HUDEP-2 (cell line): ENCODE data around the gene PLSCR4.

Experiments
- DNase-seq, 76 experiments: peaks; one replicate each; lab custom pipeline; 2025; ENCODE audit not compliant: unreplicated experiment in 76 of 76; lab: John Stamatoyannopoulos, UW

PLSCR4 gene

DNA sequence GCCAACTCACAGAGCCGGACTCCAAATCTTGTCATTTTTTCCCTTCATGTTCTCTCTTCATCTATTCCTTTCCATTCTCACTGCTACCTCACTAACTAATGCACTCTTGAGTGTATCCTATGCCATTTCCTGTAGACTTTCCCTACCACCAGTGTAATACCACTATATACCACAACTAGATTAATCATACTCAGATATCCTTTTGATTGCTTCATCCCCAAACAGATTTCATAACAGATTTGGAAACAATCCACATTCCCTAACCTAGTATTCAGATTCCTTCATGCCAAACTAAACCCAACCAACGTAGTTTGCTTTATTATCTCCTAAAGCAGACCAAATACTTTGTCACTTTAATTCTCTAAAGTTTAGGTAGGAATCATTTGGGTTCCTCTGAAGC lies 87.3 kb downstream of the PLSCR4 start:
- DNase-seq, result no peak

DNA sequence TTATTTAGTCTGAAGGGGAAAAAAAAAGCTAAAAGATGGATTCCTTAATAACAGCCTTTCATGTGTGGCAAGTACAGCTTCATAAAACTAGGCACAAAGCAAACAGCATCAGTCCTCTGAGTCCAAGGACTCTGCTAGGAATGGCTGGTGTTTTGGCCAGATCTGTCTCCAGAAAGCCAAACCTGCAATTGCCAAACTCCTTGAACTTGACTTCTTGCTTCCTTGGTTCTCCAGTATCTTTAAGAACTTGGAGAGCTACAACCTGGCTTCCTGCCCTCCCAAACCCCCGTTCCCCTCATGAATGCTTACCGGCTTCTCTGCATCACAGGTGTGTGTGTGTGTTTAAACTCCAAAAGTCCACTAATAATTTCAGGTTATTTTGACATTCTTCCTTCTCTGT lies 88.3 kb downstream of the PLSCR4 start:
- no peak for DNase-seq

DNA sequence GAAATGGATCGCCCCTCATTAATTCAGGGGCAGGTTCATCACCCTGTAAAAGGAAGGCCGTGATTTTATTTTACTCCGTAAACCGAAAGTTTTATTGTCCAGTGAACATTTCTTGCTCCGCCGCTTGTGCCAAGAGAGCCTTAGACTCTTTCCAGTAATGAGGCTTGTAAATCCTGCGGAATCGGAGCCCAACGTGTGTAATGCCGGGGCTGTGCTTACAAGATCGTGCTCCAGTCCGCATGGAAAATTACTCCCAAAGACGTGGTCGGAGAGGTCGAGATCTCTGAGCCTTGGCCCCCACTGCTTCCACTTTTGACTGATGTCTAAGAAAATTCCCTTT lies 89.3 kb downstream of the PLSCR4 start:
- DNase-seq, result no peak

DNA sequence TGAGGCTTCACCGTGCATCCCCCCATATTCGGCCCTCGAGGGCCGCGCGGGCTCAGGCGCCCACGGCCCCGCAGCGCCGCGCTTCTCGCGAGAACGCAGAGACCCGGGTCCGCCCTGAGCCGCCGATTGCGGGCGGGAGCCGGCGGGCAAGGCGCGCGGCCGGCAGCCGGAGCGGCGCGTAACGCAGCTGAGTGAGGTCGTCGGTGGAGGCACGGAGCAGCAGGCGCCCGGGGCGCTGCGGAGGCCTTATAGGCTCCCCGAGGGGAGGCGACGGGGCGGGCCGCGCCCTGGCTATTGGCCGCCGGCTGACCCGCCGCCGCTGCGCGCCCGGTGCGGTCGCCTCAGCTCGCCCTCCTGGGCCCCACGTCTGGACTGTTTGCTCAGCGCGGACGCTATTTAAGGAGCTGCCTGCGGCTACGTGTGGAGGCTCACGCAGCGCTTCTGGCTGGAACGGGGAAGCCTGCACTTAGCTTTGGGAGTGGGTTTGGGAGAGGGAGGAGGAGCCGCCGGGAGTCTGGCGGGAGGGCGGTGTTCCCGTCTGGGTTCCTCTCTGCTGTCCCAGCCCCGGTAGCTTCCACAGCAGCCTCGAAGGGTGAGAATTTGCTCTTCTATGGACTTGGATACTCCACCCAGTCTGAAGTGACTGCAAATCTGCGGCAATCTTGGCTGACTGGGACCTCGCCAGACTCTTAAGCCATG lies 89.8 kb downstream of the PLSCR4 start, which contains the start of gene PLOD2:
TSS of gene PLOD2 (minus strand) at position 221 of the 699 bp plus-strand sequence. CDS start at position 26, 195 bp downstream.
- peak in 5 of 76 experiments; percentile 2 to 21 (median 8) for DNase-seq

DNA sequence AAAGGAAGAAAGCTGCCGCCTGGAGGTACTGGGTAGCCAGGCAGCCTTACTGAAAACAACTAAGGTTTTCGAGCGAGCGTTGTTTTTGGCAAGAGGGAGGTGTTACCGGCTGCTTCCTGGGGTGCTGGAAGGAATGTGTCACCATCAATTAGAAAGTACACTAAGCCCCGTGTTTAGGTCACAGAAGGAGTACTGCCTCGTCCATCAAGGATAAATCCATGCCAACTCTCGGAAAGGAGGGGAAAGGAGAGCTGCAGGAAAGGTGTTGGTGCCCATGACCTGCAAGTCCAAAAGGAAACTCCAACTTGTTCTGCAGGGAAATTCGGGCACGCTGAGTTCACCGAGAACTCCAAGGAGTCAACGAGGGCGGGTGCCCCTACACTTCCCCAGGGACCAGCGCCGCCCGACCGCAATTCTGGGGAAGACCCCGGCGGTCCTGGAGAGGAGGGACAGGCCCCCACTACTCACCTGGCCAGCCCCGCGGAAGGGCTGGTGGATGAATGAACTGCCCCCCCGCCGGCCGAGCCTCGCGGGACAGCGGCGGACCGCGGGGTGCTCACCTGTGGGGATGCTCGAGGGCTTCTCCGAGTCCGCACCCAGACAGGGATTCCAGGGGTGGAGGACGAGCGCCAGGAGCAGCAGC lies 90.5 kb downstream of the PLSCR4 start:
- DNase-seq, result no peak

DNA sequence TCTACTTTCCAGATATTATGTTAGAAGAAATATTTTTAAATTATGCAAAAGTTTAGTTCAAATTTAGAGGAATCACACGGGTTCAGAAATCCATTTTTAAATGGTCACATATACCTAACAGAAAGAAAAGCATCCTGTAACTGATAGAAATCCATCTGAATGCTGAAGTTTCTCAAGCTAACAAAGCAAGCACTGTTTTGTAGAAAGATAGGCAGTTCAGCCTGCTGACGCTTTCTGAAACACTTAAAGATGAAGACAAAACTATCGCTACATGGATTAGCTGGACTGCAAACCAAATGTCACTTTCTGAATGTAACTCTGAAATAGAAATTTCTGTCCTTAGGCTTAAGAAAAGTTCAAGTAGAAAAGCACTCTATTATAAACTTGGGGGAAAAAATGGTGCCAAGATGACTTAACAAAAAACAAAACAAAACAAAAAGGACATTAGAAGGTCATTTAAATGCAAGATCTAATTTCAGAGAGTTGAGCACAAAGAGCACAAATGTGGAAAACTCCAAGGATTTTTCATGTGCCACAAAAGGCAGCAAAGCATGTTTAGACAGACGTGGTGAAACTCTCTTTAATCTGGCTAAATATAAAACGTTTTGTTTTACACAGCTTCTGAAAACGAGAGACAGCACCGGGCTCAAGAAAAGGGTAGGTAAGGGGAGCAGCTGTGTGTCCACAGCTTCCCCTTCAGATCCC lies 91.1 kb downstream of the PLSCR4 start:
- no peak for DNase-seq

DNA sequence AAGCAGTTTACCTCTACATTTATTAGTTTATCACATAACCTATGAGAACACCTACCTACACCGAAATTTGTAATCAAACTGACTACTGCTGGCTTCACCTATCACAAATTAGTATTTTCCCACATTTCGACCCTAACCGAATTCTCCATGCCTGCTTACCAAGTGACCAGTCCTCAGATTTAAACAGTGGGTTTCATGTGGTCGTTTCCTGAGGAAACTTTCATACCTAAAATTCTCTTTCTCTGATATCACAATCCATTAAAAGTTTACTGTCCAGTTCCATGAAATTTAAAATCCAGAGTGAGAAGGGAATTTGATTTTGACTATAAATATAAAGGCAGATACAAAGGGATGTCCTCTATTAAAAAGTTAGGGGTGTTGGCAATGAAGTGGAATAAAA lies 91.9 kb downstream of the PLSCR4 start:
- DNase-seq, result no peak

DNA sequence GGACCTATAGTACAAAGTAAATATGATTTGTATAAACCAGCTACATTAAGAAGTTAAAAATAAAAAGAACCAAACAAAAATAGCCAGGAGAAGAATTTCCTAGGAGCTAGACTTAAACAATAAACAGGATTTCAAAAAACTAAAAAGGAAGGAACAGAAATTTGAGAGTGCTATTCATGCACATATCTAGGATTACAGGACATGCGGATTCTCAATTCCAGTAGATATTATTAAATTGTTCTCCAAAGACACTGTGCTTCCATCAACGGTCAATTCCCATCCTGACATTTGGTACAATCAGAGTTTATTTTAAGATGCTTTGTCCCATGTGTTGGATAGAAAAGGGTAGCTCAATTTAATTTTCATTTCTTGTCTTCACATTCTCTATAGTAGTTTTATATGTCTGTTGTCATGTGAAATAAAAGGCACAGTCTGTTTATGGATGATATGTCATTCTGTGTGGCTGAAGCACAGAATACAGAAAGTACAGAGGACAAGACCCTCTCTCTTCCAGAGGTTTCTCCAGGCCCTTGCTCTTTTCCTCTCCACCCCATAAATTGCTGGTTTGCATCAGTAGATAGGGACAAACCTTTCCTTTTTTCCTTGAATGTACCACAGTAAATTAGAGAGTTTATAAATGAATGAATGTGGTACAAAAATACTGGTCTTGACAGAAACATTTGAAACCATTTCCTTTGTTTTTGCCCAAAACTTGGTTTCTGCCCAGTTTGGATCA lies 93.4 kb downstream of the PLSCR4 start:
- no peak for DNase-seq

DNA sequence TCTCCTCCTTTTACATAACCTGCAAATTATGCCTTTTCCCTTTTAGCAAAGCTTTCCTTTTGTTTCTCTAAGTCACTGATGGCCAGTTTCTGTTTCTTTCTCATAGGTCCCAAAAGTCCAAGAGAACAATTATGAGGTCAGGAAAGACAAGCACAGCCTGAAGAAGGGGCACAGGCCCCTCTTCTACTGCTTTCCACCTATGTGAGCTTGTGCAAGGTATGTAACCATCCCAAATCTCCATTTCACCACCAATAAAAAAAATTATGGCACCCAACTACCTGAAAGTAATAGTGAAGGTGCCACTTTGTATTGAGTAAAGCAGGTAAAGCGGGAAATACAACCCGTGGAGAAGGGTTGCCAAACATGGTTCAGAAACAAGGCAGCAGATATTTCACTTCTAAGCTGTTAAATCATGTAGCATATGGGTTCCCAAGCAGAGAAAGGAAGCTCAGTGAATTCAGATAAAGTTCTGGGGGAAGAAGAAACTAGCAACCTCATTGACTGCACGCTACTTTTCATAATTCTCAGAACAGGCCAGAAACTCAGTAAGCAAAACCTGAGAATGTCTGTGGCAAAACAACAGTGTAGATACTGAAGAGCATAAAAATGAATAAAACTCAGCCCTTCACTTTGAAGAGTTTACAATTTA lies 94.1 kb downstream of the PLSCR4 start:
- DNase-seq, result no peak

DNA sequence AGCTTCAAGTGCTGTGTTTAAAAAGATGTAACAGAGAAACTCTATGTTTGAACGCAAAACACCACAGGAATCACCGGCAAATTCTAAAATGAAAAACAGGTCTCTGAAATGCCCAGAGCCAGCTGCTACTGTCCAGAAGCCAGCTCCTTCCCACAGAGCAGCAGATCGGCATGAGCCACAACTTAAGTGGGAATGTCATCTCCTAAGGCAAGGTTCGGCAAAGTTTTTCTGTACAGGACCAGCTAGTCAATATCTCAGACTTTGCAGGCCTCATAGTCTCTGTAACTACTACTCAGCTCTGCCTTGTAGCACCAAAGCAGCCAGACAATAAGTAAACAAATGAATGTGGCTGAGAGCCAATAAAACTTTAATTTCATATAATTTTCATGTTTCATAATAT lies 94.8 kb downstream of the PLSCR4 start:
- no peak for DNase-seq

DNA sequence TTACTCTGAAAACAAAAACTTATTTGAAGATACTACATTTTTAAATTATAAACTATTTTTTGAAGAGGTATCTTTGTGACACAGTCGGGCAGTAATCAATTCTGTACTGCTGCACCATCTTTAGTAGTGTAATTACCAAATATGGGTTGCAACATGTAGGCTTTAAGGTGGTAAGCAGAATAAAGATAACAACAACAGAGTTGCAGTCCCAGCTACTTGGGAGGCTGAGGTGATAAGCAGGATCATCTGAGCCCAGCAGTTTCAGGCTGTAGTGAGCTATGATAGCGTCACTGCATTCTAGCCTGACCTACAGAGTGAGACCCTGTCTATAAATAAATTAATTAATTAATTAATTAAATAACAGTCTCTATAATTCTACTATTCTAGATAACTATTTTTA lies 95.9 kb downstream of the PLSCR4 start:
- DNase-seq, result no peak

DNA sequence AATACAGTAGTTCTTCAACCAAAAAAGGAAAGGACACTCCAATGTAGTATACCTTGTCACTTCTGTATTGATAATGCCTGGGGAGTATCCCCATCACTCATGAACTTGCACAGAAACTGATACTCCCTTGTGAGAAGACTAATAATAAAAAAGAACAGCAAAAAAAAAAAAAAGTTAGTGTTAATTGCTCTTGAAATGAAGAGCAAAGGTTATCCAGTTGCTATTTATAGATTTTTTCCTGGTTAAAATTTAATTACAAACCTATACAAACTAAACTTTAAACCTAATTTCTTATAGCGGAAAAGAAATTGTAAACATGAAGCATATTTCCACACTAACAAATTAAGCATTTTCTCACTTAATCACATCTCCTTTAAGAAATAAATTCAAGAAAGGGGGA lies 96.6 kb downstream of the PLSCR4 start:
- no peak for DNase-seq

DNA sequence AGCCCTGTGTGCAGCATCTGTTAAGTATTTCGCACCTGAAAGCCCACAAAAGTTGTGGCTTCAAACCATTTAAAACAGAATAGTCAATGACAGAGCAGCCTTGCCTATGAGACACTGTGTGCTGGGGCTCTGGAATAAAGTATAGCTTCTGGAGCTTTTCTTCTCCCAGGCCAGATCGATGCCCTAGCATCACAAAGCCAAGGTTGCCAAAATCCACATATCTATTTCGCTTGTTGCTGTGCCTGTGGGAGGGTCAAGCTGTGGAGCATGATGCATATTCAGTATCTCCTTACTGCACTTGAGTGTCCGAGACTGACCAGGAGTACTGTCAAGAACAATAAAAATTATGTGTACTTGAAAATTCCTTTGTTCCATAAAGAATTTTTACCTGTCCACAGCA lies 97.5 kb downstream of the PLSCR4 start:
- DNase-seq, result no peak

DNA sequence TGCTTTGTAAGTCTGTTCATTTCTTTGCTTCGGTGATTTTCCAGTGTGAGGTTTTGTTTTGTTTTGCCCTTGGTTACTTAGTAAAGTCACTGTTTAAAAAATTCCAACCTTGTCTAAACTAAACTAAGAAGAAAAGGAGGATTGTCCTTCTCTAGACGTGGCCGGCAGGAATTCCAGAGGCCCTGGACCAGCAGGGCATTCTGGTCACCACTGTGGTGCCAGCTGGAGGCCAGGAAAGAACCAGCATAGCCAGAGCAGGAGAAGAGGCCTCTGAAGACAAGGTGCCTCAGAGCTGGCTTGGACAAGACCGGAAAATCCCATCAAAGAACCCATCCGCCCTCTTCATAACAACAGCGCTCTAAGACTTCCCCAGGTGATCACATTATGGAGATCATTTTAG lies 98.1 kb downstream of the PLSCR4 start:
- DNase-seq, result no peak

DNA sequence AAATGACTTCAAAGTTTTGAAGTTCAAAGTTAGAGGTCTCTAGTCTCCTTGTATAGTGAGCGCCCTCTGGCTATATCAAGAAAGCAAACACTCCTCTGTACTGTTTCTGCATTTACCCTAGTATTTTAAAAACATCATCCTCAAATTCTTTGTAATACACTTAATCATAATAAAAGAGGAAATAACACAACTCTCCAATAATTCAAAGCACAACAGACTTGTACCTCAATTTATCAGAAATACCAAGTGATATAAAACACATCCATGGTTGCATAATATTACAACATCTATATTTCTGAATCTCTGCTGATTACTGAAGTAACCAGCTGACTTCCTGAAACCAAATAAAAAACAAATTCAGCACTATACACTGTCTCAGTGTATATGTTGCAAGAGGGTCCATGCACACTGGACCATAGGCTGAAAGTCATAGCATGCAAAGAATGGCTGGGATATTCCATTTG lies 102.4 kb downstream of the PLSCR4 start:
- DNase-seq, result no peak

DNA sequence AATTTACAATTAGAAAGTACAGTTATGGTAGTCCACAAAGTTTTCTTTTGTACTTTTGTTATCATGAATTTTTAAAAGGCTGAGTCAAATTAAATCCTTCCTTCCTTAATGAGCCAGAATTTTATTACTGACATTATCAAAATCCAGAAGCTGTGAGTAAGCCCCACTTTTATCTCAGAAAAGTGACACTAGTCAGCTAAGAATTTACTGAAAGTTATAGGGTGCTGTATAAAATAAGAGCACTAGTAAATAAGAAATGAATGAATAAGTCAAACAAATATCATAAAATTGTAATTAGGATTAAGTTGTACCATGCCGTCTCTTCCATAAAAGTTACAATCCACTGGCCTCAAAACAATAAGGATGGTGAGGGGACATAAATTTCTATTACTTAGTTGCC lies 105.3 kb downstream of the PLSCR4 start:
- DNase-seq, result no peak

DNA sequence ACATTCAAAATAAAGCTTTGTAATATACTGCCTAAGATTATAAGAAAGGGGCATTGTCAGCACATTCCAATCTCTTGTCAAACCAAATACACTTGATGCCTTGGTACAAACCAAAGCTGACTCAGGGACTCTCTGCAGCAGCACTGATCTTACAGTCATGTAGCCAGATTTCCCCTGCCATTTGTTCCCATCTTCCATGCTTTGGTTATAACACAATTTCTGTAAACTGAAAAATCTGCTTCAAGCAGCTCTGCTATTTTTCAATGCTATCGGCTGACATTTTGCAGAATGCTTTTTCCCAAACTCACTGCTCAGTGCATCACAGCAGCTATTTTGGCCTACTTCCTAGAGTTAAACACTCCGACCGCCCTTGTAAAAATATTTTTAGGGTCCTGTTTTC lies 108.1 kb downstream of the PLSCR4 start:
- no peak for DNase-seq
